Breast epithelium (tissue), 4 donors: ENCODE data around the gene IRS1. TPM values are rescaled to one million over a fixed set of nuclear protein-coding genes. Genes with fewer than 3 reads are reported as not detected.
A peak's percentile ranks its signal among the peaks of the same experiment; 100 is the strongest.

ENCODE experiments used
- DNase-seq, 2 donors: peaks; one replicate each; pipeline ENCODE4 v3.0.0-alpha.2; 2019; ENCODE audit warnings: low spot score in 2 of 2
- H3K27ac ChIP-seq, 2 donors: fragments of 200-600 bp; sonication (generic) in 1 of 2; one replicate each; pipeline ENCODE4 v1.5.1; 2016 to 2019; ENCODE audit warnings: mild to moderate bottlenecking in 1 of 2
- H3K27me3 ChIP-seq, 2 donors: fragments of 200-600 bp; sonication (generic) in 1 of 2; one replicate each; pipeline versions ENCODE4 v1.5.1 to v1.6.0; 2017 to 2019; ENCODE audit warnings: control low read depth in 1 of 2, mild to moderate bottlenecking in 1 of 2
- H3K36me3 ChIP-seq: fragments of 200-600 bp; one replicate; pipeline ENCODE4 v1.5.1; 2019
- H3K4me1 ChIP-seq, 2 donors: fragments of 200-600 bp; sonication (generic); one replicate each; pipeline ENCODE4 v1.5.1; 2016 to 2019; ENCODE audit warnings: control low read depth in 1 of 2
- H3K4me3 ChIP-seq, 3 donors: fragments of 200-600 bp; sonication (generic); 1 replicate in 2 of 3; 2 replicates in 1 of 3; pipeline ENCODE4 v1.5.1; 2016 to 2019; ENCODE audit warnings: mild to moderate bottlenecking in 3 of 3, moderate library complexity in 2 of 3
- H3K9me3 ChIP-seq, 2 donors: fragments of 200-600 bp; sonication (generic) in 1 of 2; one replicate each; pipeline ENCODE4 v1.5.1; 2016 to 2019; ENCODE audit warnings: control low read depth in 1 of 2
- CTCF ChIP-seq, 3 donors: fragments of 450-650 bp; IDR thresholded peaks; one replicate each; pipeline ENCODE4 v1.5.1; 2016 to 2017; ENCODE audit warnings: antibody characterized with exemption in 3 of 3, mild to moderate bottlenecking in 3 of 3, moderate library complexity in 3 of 3
- POLR2A ChIP-seq: fragments of 450-650 bp; IDR thresholded peaks from one replicate; pipeline ENCODE4 v1.6.1; 2016; ENCODE audit warnings: antibody characterized with exemption, mild to moderate bottlenecking, moderate library complexity
- POLR2AphosphoS5 ChIP-seq, 3 donors: sonication (generic); formaldehyde crosslinking; IDR thresholded peaks; one replicate each; pipeline ENCODE4 v1.6.1; 2017; ENCODE audit warnings: antibody characterized with exemption in 3 of 3
- intact Hi-C: fragments of 100-400 bp; cut with DNase I; formaldehyde crosslinking; loops from one replicate; pipeline ENCODE4 v1.15.1; 2023; ENCODE audit warnings: low total_unique reads
- total RNA-seq, 3 donors: library from RNA; depleted of rRNA; stranded (reverse); fragments of >200 nt; gene quantifications; one replicate each; pipeline ENCODE4 v1.1.0, GENCODE V29; 2016

The IRS1 gene
- total RNA-seq, 3 donors from 2014 or later: 18.4 to 48.3 (median 22.3) TPM

GRCh38 chr2:226791056-226791486 lies 8.5 kb downstream of the IRS1 start:
- Histone ChIP-seq H3K27me3 (no peaks in the 10 kb centered on the region), H3K4me1 (peaks cover 0 to 3% of the 10 kb centered on the region in 2 donors), H3K4me3 (peak overlapping the region; percentile 55 to 88 (median 87)), H3K27ac (peak overlapping the region; percentile 94 to 95), H3K9me3 (no peaks in the 10 kb centered on the region), H3K36me3 (no peaks in the 10 kb centered on the region)
- intact Hi-C loops: loop anchor here (10.0 kb wide), 1 partner anchor 46 kb away; no protein-coding TSS in a partner anchor
- peak in 1 of 2 donors; percentile 50 for DNase-seq
- TF ChIP-seq POLR2A (no peak), POLR2AphosphoS5 (IDR thresholded peaks at IDR 0.05) (peak; percentile 66 to 77 (median 73))

GRCh38 chr2:226790431-226790830 lies 9.2 kb downstream of the IRS1 start:
- Histone ChIP-seq H3K27me3 (no peaks in the 10 kb centered on the region), H3K36me3 (no peaks in the 10 kb centered on the region), H3K9me3 (no peaks in the 10 kb centered on the region), H3K4me1 (peaks cover 0 to 3% of the 10 kb centered on the region in 2 donors), H3K27ac (peak overlapping the region; percentile 94 to 95), H3K4me3 (peak overlapping the region in 2 of 3 donors; percentile 87 to 88)
- no peak for DNase-seq
- intact Hi-C loops: loop anchor here (10.0 kb wide), 1 partner anchor 46 kb away; no protein-coding TSS in a partner anchor
- TF ChIP-seq CTCF (IDR thresholded peaks at IDR 0.05): no peak
- TF ChIP-seq POLR2AphosphoS5 (IDR thresholded peaks at IDR 0.05): no peak
- no peak for TF ChIP-seq POLR2A

GRCh38 chr2:226790011-226790410 lies 9.6 kb downstream of the IRS1 start:
- TF ChIP-seq CTCF (IDR thresholded peaks at IDR 0.05) (no peak), POLR2AphosphoS5 (IDR thresholded peaks at IDR 0.05) (no peak), POLR2A (no peak)
- intact Hi-C loops: loop anchor here (10.0 kb wide), 1 partner anchor 45 kb away; no protein-coding TSS in a partner anchor
- no peaks in the 10 kb centered on the region for H3K27me3 ChIP-seq
- peaks cover 0 to 3% of the 10 kb centered on the region in 2 donors for H3K4me1 ChIP-seq
- H3K36me3 ChIP-seq: no peaks in the 10 kb centered on the region
- peak overlapping the region; percentile 71 to 75 for H3K27ac ChIP-seq
- DNase-seq: no peak
- H3K4me3 ChIP-seq: peak overlapping the region in 1 of 3 donors; percentile 4
- H3K9me3 ChIP-seq: no peaks in the 10 kb centered on the region

GRCh38 chr2:226788881-226789490 lies 10.6 kb downstream of the IRS1 start:
- no peaks in the 10 kb centered on the region for H3K36me3 ChIP-seq
- no peak for DNase-seq
- intact Hi-C loops: no loop called here
- no peak for TF ChIP-seq POLR2A
- TF ChIP-seq CTCF (IDR thresholded peaks at IDR 0.05): no peak
- no peak for TF ChIP-seq POLR2AphosphoS5 (IDR thresholded peaks at IDR 0.05)
- H3K4me1 ChIP-seq: peaks cover 0 to 3% of the 10 kb centered on the region in 2 donors
- H3K27me3 ChIP-seq: no peaks in the 10 kb centered on the region
- peak overlapping the region; percentile 71 to 75 for H3K27ac ChIP-seq
- no peaks in the 10 kb centered on the region for H3K9me3 ChIP-seq
- peak overlapping the region in 1 of 3 donors; percentile 9 for H3K4me3 ChIP-seq

- DNase-seq: no peak
- peaks cover 0 to 3% of the 10 kb centered on the region in 2 donors for H3K4me1 ChIP-seq
- TF ChIP-seq POLR2A: no peak
- no peak for TF ChIP-seq POLR2AphosphoS5 (IDR thresholded peaks at IDR 0.05)
- no peak for TF ChIP-seq CTCF (IDR thresholded peaks at IDR 0.05)
- H3K4me3 ChIP-seq: peak overlapping the region in 1 of 3 donors; percentile 9
- intact Hi-C loops: no loop called here
- no peaks in the 10 kb centered on the region for H3K9me3 ChIP-seq
- no peaks in the 10 kb centered on the region for H3K36me3 ChIP-seq
- H3K27ac ChIP-seq: peak overlapping the region; percentile 71 to 75
- no peaks in the 10 kb centered on the region for H3K27me3 ChIP-seq
Observed at GRCh38 chr2:226788064-226788463, 11.6 kb downstream of the IRS1 start.
